ENCODE data around the gene SCNN1B. TPM values are rescaled to one million over a fixed set of nuclear protein-coding genes. Genes with fewer than 3 reads are reported as not detected.
A peak's percentile ranks its signal among the peaks of the same experiment; 100 is the strongest.

Gene SCNN1B
- total and polyA plus RNA-seq, 2 of the 13 experiments (the other 11 are each of a cell fraction or from before 2014, with no cell fraction given), result not detected

DNA sequence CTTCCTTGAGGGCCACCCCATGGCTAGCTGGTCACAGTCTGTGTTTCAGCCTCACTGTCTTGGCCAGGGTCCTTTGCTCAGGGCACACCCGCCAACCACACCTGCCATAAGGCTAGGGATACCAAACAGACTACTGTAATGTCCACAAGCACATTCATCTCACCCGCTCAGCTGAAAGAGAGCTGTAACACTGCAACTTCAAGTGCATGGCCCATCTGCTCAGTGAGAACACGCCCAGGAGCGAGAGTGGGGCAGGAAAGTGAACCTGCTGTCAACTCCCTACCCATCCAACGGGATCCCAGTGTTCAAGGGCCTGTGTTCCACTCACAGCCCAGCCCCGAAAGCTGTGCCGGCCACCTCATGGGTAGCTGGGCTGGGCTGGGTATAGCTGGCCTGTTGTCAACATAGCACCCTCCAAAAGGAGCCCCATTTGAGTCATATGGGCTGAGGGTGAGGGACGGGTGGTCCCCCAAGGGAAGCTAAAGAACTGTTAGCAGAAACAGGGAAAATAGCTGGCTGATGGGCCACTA lies 55.7 kb downstream of the SCNN1B start:
- in situ Hi-C loops (cut with HindIII; ENCODE audit: extremely low pct_ligation_motif_present, low pct_unique_long_range_greater_than_20kb), result no loop called here
- intact Hi-C loops (cut with micrococcal nuclease; ENCODE audit: unreplicated experiment), result no loop called here
- H3K4me2 ChIP-seq (ENCODE audit: low read depth, low read length), result no peak overlapping the region

DNA sequence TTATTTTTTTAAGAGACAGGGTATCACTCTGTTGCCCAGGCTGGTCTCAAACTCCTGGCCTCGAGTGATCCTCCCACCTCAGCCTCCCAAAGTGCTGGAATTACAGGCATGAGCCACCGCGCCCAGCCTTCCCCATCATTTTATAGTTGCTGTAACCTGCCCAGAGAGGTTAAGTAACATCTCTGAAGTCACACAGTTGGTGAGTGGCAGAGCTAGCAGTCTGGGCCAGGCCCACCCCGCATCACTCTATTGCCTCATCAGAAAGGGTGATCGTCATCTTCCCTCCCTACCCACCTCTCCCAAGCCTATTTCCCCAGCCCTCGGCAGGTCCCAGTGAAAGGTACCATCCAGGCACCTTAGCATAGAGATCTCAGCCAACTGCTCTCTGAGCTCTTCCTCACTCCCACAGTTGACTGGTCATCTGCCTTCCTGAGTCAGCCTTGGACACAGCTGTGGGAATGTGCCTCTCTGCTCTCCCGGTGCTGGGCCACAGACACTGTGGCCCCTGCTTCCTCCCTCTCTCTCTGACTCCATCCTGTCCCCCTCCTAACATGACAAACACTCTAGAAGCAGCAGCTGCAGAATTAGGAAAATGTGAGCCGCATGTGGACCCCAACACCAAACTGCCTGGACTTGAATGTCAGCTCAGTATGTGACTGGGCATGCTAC lies 57.1 kb downstream of the SCNN1B start:
- 12% methylated on average over 8 of the region's 8 CpGs for WGBS (ENCODE audit: low lambda C conversion rate)
- BruUV-seq (replicated peaks), result no TSS peak
- Histone ChIP-seq H3K36me3 (replicated peaks in 1 of 2; ENCODE audit: control insufficient read depth in 1 of 2, insufficient read depth in 2 of 2, low read length in 2 of 2) (no peaks in the 10 kb centered on the region), H3K4me2 (ENCODE audit: low read depth, low read length) (no peak overlapping the region), H3K4me3 (replicated peaks in 1 of 3; ENCODE audit: insufficient read depth in 1 of 3, low read depth in 2 of 3, low read length in 3 of 3) (no peak overlapping the region), H2AFZ (ENCODE audit: low read length) (no peak overlapping the region), H3K27ac (ENCODE audit: extremely low read length, insufficient read depth, low read length) (no peak overlapping the region), H3K79me2 (ENCODE audit: insufficient read depth, low read length) (no peaks in the 10 kb centered on the region), H3K9me3 (ENCODE audit: low read length) (no peaks in the 10 kb centered on the region), H3K4me1 (ENCODE audit: insufficient read depth, low read length) (no peaks in the 10 kb centered on the region), H4K20me1 (ENCODE audit: insufficient read depth, low read length) (no peaks in the 10 kb centered on the region), H3K9ac (ENCODE audit: insufficient read depth, low read depth, low read length) (no peak overlapping the region), H3K27me3 (ENCODE audit: control insufficient read depth in 1 of 2, insufficient read depth in 2 of 2, low read length in 2 of 2) (peaks cover 2 to 37% of the 10 kb centered on the region in 2 experiments; a peak in 4 of 5 replicates)
- POLR2A ChIA-PET, result no interaction called here
- FAIRE-seq (no peak), ATAC-seq (no peak), DNase-seq (ENCODE audit: low spot score) (no peak)
- in situ Hi-C loops (cut with HindIII; ENCODE audit: extremely low pct_ligation_motif_present, low pct_unique_long_range_greater_than_20kb), result no loop called here
- CTCF ChIA-PET (ENCODE audit: low intra/inter-chr PET ratio, low total read pairs), result no interaction called here
- intact Hi-C loops (cut with micrococcal nuclease; ENCODE audit: unreplicated experiment), result no loop called here
- TF ChIP-seq KLF9 (CRISPR knock-in tag; IDR thresholded peaks at IDR 0.05; ENCODE audit: low read depth) (no peak), ZNF687 (CRISPR knock-in tag; IDR thresholded peaks at IDR 0.05) (no peak), ZMYM3 (CRISPR knock-in tag; IDR thresholded peaks at IDR 0.05) (peak; percentile 71), RBM22 (optimal IDR thresholded peaks at IDR 0.05; ENCODE audit: low read length) (no peak), ZNF768 (CRISPR knock-in tag; IDR thresholded peaks at IDR 0.05) (peak; percentile 95)

More for the DNA sequence above, 55.7 kb downstream of the SCNN1B start:
- H3K79me2 ChIP-seq (ENCODE audit: insufficient read depth, low read length), result no peaks in the 10 kb centered on the region
- CTCF ChIA-PET (ENCODE audit: low intra/inter-chr PET ratio, low total read pairs), result no interaction called here
- no peak overlapping the region for H3K27ac ChIP-seq (ENCODE audit: extremely low read length, insufficient read depth, low read length)
- H3K4me3 ChIP-seq (replicated peaks in 1 of 3; ENCODE audit: insufficient read depth in 1 of 3, low read depth in 2 of 3, low read length in 3 of 3), result no peak overlapping the region
- peaks cover 2 to 45% of the 10 kb centered on the region in 2 experiments; a peak in 4 of 5 replicates for H3K27me3 ChIP-seq (ENCODE audit: control insufficient read depth in 1 of 2, insufficient read depth in 2 of 2, low read length in 2 of 2)
- no peak for FAIRE-seq
- no peaks in the 10 kb centered on the region for H4K20me1 ChIP-seq (ENCODE audit: insufficient read depth, low read length)
- H3K9me3 ChIP-seq (ENCODE audit: low read length), result no peaks in the 10 kb centered on the region
- H2AFZ ChIP-seq (ENCODE audit: low read length), result no peak overlapping the region
- no peak for DNase-seq (ENCODE audit: low spot score)
- no TSS peak for BruUV-seq (replicated peaks)
- no peak overlapping the region for H3K9ac ChIP-seq (ENCODE audit: insufficient read depth, low read depth, low read length)
- WGBS (ENCODE audit: low lambda C conversion rate), result 4% methylated on average over 5 of the region's 8 CpGs
- H3K36me3 ChIP-seq (replicated peaks in 1 of 2; ENCODE audit: control insufficient read depth in 1 of 2, insufficient read depth in 2 of 2, low read length in 2 of 2), result no peaks in the 10 kb centered on the region
- ATAC-seq, result 0 out of 3 replicates have a peak, but pooled peaks have one; percentile 8
- TF ChIP-seq ZBTB7A (CRISPR knock-in tag; IDR thresholded peaks at IDR 0.05), result 0 out of 2 replicates have a peak, but pooled peaks have one; percentile 34
- TF ChIP-seq ZNF564 (CRISPR knock-in tag; IDR thresholded peaks at IDR 0.05), result no peak
- no peak for TF ChIP-seq ETV5 (CRISPR knock-in tag; IDR thresholded peaks at IDR 0.05; ENCODE audit: borderline replicate concordance)
- POLR2A ChIA-PET, result no interaction called here
- H3K4me1 ChIP-seq (ENCODE audit: insufficient read depth, low read length), result no peaks in the 10 kb centered on the region

All from HepG2 (cell line).